ENCODE measurements around the gene KRT78.
"Not testable (repeated sequence)": the region's sequence is repeated elsewhere in the genome, so short reads cannot be mapped to it uniquely, and the experiment has no call there.

KRT78 gene

DNA sequence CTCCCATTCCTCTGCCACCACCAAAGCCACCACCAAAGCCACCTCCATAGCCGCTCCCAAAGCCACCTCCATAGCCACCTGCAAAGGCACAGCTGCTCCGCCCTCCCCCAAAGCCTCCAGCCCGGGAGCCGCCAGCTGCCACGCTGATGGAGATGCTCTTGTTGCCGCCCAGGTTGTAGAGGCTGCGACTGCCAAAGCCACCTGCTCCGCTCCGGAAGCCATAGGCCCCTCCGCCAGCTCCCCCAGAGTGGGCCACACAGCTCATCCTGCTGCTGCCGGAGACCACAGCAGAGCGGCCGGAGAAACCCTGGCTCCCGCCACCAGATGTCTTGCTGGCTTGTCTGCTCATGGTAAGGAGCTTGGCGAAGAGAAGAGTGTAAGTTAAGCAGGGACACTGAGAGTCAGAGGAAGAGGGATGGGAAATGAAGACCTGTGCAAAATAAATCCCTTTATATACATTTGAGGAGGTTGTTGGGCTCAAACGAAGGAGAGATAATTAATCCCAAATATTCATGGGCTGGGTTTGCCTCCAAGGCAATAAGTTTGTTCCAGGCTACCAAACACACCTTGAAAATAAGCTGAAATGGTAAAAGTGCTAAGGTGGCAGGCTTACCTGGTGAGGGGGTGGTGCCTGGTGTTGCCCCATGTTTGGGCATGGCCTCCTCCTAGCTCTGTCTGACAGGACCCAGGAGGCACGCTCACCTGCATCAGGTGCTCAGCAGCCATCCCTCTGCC, 52.9 kb downstream of the KRT78 start, which contains the start of gene KRT3:
KRT3 (minus strand) TSS at position 424 of the 735 bp plus-strand sequence; CDS start at position 349, 75 bp downstream.
- no peak for DNase-seq

DNA sequence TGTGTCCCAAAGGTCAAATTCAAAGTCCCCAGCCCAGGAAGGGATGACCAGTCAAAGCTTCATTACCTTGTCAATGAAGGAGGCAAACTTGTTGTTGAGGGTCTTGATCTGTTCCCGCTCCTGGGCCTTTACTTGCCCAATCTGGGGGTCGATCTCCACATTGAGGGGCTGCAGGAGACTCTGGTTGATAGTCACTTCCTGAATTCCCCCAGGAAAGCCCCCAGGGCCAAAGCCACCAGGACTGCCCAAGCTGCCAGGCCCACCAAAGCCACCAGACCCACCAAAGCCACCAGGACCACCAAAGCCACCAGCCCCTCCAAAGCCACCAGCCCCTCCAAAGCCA, 53.5 kb downstream of the KRT78 start:
- not testable (repeated sequence) for DNase-seq

DNA sequence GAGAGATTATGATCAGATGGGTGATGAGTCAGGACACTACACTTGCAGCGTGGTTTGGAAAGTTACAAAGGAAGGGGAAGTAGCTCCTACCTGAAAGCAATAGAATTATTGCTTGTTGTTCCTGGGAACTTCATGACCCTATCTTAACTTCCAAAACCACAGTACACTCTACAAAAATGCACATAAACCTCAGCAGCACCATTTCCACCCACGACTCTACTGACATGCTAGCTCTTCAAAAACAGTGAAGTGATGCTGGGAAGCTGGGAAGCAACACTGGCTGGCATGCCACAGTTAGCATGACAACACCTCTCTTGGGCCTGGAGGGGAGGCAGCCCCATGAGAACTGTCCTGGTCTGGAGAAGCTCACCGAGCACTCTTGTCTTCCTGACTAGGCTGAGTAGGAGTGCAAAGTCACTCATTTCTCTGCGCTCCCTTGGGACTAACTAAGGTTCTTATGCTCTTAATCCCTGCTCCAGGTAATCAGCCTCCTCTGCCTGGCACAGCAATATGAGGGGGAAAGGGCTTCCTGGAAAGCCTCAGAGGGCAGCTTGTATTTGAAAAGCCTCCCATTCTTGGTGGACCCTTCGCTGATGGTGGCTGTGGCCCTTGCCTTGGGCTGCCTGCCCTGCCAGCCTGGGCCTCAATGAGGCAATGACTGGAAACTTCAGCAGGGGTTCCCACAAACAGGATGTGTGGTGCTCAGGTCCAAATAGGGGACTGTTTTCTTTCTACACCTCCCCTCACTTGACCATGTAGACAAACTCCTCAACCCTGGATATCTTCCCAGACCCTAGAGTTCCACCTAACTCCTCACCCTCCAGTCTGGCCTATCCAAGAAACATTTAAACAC, 54.1 kb downstream of the KRT78 start:
- peak; percentile 22 for DNase-seq

GRCh38 chr12:52792185-52793029, 56.4 kb downstream of the KRT78 start:
- no peak for DNase-seq

GRCh38 chr12:52791271-52792184, 57.3 kb downstream of the KRT78 start:
- DNase-seq, result no peak

- no peak for DNase-seq
Measured at GRCh38 chr12:52790427-52791270, 58.1 kb downstream of the KRT78 start.

DNA sequence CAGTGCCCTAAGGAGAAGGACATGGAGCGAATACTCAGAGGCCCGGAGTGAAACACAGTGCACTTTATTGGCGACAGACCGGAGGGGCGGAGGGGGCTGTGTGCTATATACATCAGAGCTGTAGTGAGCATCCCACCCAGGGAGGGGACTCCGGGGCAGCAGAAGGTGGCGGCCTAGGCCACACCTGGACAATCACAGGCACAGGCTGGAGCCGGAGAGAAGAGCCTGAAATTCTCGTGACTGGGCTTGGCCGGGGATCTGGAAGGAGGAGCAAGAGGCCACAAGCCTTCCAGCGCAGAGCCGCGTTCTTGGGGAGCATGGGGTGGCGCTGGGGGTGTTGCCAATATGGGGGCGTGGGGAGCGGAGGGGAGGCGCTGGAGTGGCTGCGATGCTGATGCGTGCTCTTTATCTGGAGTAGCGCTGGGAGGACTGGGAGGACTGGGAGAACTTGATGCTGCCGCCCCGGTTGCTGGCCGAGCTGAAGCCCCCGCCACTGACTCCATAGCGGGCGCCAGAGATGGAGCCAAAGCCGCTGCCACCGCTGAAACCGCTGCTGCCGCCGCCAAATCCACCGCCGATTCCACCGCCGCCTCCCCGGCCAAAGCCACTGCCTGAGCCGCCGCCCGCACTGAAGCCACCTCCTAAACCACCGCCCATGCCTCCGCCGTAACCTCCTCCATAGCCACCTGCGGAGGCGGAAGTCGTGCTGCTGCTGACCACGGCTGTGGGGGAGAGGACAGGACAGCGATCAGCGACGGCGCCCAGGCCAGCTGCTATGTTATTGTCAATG, 59.0 kb downstream of the KRT78 start:
- DNase-seq, result no peak

GRCh38 chr12:52788876-52789636, 59.7 kb downstream of the KRT78 start:
- DNase-seq, result no peak

- no peak for DNase-seq
Measured at GRCh38 chr12:52788192-52788875, 60.5 kb downstream of the KRT78 start.

All from MV-4-11 (cell line).